Activated CD4-positive, alpha-beta T cell treated with anti-CD3 and anti-CD28 coated beads, Interleukin-2, amount 10 ng/mL, durations not matched to agents 7 days and 5 days (primary cell): ENCODE results near the gene TMEM135. TPM values are rescaled to one million over a fixed set of nuclear protein-coding genes. Genes with fewer than 3 reads are reported as not detected.
"Not testable (repeated sequence)": the region's sequence is repeated elsewhere in the genome, so short reads cannot be mapped to it uniquely, and the experiment has no call there.

Experiments
- CTCF ChIA-PET: fragments of 350-600 bp; sonication (Branson Sonifier 250); formaldehyde crosslinking; loops from one replicate; lab custom pipeline; 2021; ENCODE audit warnings: antibody characterized with exemption; lab: Charles Lee
- POLR2A ChIA-PET: fragments of 350-600 bp; sonication (Branson Sonifier 250); formaldehyde crosslinking; loops from one replicate; lab custom pipeline; 2021; ENCODE audit warnings: antibody characterized with exemption; lab: Charles Lee
- DNase-seq: peaks from one replicate; pipeline ENCODE4 v3.0.0-alpha.2; 2020
- H3K27ac Mint-ChIP-seq: one replicate; pipeline ENCODE4 v1.8.0; 2021; ENCODE audit warnings: mild to moderate bottlenecking, moderate library complexity, mixed read lengths
- H3K27me3 Mint-ChIP-seq: one replicate; pipeline ENCODE4 v1.8.0; 2021; ENCODE audit warnings: mixed read lengths
- H3K36me3 Mint-ChIP-seq: one replicate; pipeline ENCODE4 v1.8.0; 2021; ENCODE audit warnings: low read depth, mixed read lengths
- H3K4me1 Mint-ChIP-seq: one replicate; pipeline ENCODE4 v1.8.0; 2021; ENCODE audit warnings: mixed read lengths
- H3K4me3 Mint-ChIP-seq: one replicate; pipeline ENCODE4 v1.8.0; 2021; ENCODE audit warnings: mild to moderate bottlenecking, moderate library complexity, mixed read lengths
- H3K9me3 Mint-ChIP-seq: one replicate; pipeline ENCODE4 v1.8.0; 2021; ENCODE audit warnings: mixed read lengths
- total RNA-seq, 2 experiments: library from RNA; stranded (reverse); gene quantifications; one replicate each; pipeline ENCODE4 v1.2.3, GENCODE V29; 2021

TMEM135 gene
- total RNA-seq, 2 experiments from 2014 or later, result 32.9 to 33.1 TPM

DNA sequence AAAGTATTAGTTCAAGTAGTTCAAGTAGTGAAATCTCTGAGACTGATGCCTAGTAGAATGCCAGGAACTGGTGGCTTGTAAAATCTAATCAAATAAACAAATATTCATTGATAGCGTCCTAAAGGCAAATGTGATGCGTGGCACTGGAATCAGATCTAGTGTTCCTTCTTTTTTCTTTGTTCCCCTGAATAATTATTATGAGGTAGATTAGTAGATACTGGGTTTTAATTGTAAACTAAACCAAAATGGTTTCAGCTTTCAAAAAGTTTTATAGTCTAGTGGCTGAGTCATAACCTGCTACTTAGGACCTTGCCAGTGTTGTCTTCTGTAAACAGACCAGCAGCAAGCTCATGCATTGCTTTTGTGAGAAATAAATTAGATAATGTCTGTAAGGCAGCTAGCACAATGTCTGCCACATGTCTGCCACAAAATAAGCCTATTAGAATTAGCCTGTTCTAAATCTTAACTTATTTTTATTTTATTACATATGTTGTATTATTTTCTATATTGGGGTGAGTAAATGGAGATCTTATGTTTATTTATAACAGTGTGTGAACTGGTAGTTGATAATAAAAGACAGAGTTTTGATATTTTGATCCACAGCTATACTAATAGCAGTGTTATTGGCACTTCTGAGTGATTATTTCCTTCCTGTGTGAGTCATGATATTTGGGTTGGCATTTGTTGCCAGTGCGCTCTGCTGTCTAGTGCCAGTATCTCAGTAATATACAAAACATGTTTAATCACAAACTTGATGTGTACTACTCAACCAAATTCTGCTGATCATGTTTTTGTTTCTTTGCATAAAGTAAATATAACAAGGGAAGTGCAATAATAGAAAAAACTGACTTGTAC lies 135.7 kb downstream of the TMEM135 start:
- Mint-ChIP-seq H3K9me3 (peaks cover 14% of the 10 kb centered on the region), H3K4me1 (peaks cover 4% of the 10 kb centered on the region), H3K27me3 (no peaks in the 10 kb centered on the region), H3K27ac (no peak overlapping the region), H3K36me3 (peaks cover 14% of the 10 kb centered on the region), H3K4me3 (no peak overlapping the region)
- no peak for DNase-seq
- CTCF ChIA-PET, result interaction anchor here (0.9 kb wide), 1 partner anchor 34 kb away, joined by 4 read pairs; no protein-coding TSS in a partner anchor
- POLR2A ChIA-PET, result no interaction called here

DNA sequence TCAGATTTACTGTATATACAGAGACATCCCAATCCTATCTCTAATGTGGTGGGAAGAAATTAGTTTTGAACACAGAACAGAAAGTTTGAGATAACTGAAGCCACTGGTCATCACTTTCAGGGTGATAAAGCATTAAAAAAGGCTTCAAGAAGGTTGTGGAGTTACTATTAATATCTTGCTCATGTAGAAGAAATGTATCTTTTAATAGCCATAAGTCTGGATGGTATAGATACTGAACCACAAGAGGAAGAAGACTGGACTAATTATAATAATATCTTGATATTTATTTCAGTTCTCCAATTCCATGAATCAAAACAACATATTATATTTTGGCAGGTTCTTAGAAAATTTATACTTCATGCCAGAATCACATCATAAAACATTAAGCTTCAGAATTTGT lies 137.1 kb downstream of the TMEM135 start:
- no peak for DNase-seq
- Mint-ChIP-seq H3K9me3 (peaks cover 8% of the 10 kb centered on the region), H3K4me1 (peaks cover 4% of the 10 kb centered on the region), H3K36me3 (peaks cover 19% of the 10 kb centered on the region), H3K4me3 (no peak overlapping the region), H3K27me3 (no peaks in the 10 kb centered on the region), H3K27ac (no peak overlapping the region)
- CTCF ChIA-PET, result no interaction called here
- POLR2A ChIA-PET, result no interaction called here

DNA sequence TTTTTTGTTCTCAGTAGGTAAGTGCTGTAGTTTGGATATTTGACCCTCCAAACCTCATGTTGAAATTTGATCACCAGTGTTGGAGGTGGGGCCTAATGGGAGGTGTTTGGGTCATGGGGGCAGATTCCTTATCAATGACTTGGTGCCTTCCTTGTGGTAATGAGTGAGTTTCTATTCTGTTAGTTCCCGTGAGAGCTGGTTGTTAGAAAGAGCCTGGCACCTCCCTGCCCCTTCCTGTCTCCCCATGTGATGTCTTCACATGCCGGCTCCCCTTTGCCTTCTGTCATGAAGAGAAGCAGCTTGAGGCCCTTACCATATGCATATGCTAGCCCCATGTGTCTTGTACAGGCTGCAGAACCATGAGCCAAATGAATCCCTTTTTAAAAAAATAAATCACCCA lies 138.3 kb downstream of the TMEM135 start:
- CTCF ChIA-PET, result interaction anchor here (0.5 to 0.6 kb wide), 2 partner anchors 64 to 280 kb away, joined by 3 to 5 read pairs; no protein-coding TSS in a partner anchor
- peaks cover 6% of the 10 kb centered on the region for H3K9me3 Mint-ChIP-seq
- POLR2A ChIA-PET, result no interaction called here
- H3K27ac Mint-ChIP-seq, result no peak overlapping the region
- peaks cover 4% of the 10 kb centered on the region for H3K4me1 Mint-ChIP-seq
- DNase-seq, result no peak
- no peak overlapping the region for H3K4me3 Mint-ChIP-seq
- H3K27me3 Mint-ChIP-seq, result no peaks in the 10 kb centered on the region
- H3K36me3 Mint-ChIP-seq, result peaks cover 19% of the 10 kb centered on the region

DNA sequence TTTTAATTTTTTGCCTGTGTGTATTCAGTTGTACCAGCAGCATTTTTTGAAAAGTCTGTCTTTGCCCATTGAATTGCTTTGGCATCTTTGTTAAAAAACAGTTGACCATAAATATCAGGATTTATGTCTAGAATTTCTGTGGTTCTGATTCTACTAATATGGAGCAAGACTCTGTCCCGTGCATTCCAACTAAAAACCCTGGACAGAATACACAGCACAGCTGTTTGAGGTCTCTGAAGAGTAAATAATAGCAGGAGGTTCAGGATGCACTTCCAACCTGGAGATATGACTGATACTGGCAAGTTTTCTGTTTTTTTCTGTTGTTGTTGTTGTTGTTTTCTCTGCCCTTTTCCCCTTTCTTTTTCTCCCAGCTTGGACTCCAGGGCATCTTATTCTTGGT lies 141.9 kb downstream of the TMEM135 start:
- H3K36me3 Mint-ChIP-seq, result peaks cover 21% of the 10 kb centered on the region
- H3K27ac Mint-ChIP-seq, result no peak overlapping the region
- peaks cover 5% of the 10 kb centered on the region for H3K9me3 Mint-ChIP-seq
- CTCF ChIA-PET, result no interaction called here
- no peak overlapping the region for H3K4me3 Mint-ChIP-seq
- no peak for DNase-seq
- no peaks in the 10 kb centered on the region for H3K4me1 Mint-ChIP-seq
- no peaks in the 10 kb centered on the region for H3K27me3 Mint-ChIP-seq
- POLR2A ChIA-PET, result no interaction called here

DNA sequence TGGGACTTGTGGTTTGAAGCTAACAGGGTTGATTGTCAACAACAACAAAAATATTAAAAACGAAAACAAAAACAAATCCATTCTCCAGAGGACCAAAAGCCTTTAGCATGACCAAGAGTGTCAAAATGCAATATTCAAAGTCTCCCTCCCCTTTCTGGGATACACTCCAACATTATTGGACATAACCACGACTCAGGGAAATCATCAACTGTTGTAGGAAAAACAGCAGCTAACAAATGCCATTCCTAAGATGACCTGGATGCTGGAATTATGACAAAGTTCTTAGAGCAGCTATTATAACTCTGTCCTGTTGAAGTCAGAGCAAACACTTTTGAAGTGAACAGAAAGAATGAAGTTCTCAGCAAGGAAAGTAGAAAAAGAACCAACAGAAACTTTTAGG lies 143.0 kb downstream of the TMEM135 start:
- peaks cover 24% of the 10 kb centered on the region for H3K36me3 Mint-ChIP-seq
- no peak overlapping the region for H3K27ac Mint-ChIP-seq
- CTCF ChIA-PET, result no interaction called here

DNA sequence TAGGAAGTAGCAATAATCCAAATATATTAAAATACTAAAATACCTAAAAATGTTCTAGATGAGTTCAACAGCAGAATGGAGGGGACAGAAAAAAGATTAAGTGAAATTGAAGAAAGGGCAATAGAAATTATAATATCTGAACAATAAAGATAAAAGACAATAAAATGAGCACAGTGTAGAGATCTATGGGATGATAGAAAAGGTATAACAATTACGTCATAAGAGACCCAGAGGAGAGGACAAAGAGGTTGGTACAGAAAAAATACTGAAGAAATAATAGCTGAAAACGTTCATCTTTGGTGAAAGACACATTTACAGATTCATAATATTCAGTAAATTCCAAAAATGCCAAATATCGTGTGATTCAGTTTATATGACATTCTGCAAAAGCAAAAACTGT lies 143.4 kb downstream of the TMEM135 start:
- POLR2A ChIA-PET, result no interaction called here
- no peak for DNase-seq
- H3K27ac Mint-ChIP-seq, result no peak overlapping the region
- H3K4me3 Mint-ChIP-seq, result no peak overlapping the region
- no peaks in the 10 kb centered on the region for H3K4me1 Mint-ChIP-seq
- peaks cover 5% of the 10 kb centered on the region for H3K9me3 Mint-ChIP-seq
- CTCF ChIA-PET, result no interaction called here
- peaks cover 24% of the 10 kb centered on the region for H3K36me3 Mint-ChIP-seq
- no peaks in the 10 kb centered on the region for H3K27me3 Mint-ChIP-seq

More for the DNA sequence above, 143.0 kb downstream of the TMEM135 start:
- POLR2A ChIA-PET, result no interaction called here
- no peak for DNase-seq
- peaks cover 5% of the 10 kb centered on the region for H3K9me3 Mint-ChIP-seq
- no peaks in the 10 kb centered on the region for H3K4me1 Mint-ChIP-seq
- no peak overlapping the region for H3K4me3 Mint-ChIP-seq
- H3K27me3 Mint-ChIP-seq, result no peaks in the 10 kb centered on the region

DNA sequence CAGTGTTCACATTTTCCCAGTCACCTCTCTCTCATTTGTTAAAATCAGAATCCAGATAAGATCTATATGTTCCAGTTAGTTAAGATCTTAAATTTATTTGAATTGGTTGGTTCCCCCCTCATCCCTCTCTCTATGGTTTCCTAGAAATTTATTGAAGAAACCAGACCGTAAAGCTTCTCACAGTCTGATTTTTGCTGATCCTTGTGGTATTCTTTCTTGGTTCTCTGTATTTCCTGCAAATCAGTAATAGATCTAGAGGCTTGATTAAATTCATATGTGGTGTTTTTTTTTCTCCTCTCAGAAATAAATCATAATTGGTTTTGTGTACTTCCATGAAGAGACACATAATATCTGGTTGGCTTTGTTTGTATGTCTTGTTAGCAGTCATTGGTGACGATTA lies 147.5 kb downstream of the TMEM135 start:
- no peaks in the 10 kb centered on the region for H3K27me3 Mint-ChIP-seq
- H3K27ac Mint-ChIP-seq, result no peak overlapping the region
- H3K9me3 Mint-ChIP-seq, result no peaks in the 10 kb centered on the region
- H3K4me3 Mint-ChIP-seq, result no peak overlapping the region
- H3K36me3 Mint-ChIP-seq, result peaks cover 5% of the 10 kb centered on the region
- ChIA-PET POLR2A (no interaction called here), CTCF (interaction anchor here (0.6 kb wide), 1 partner anchor 1106 kb away, joined by 3 read pairs; no protein-coding TSS in a partner anchor)
- no peak for DNase-seq
- H3K4me1 Mint-ChIP-seq, result no peaks in the 10 kb centered on the region

DNA sequence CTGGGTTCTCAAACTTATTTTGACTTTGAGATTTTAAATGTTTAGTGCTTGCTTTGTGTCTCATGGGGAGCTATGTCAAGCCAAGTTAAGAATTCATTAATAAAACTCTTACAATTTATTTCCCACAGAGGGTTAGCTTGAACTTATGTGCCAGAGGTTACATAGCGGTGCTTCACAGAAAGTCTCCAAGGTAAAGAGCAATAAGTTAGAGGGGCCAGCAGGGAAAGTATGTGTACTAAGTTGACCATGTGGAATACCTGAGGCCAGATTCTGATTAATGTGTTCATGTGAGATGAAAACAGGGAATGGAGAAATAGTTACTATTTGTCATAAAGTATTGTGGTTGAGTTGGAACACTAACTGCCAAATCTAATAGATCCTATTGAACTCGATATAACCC lies 149.3 kb downstream of the TMEM135 start:
- no peak for DNase-seq
- Mint-ChIP-seq H3K4me1 (no peaks in the 10 kb centered on the region), H3K27me3 (no peaks in the 10 kb centered on the region), H3K9me3 (no peaks in the 10 kb centered on the region), H3K36me3 (peaks cover 3% of the 10 kb centered on the region), H3K4me3 (no peak overlapping the region), H3K27ac (no peak overlapping the region)
- ChIA-PET CTCF (interaction anchor here (1.0 kb wide), 1 partner anchor 53 kb away, joined by 3 read pairs; no protein-coding TSS in a partner anchor), POLR2A (no interaction called here)

DNA sequence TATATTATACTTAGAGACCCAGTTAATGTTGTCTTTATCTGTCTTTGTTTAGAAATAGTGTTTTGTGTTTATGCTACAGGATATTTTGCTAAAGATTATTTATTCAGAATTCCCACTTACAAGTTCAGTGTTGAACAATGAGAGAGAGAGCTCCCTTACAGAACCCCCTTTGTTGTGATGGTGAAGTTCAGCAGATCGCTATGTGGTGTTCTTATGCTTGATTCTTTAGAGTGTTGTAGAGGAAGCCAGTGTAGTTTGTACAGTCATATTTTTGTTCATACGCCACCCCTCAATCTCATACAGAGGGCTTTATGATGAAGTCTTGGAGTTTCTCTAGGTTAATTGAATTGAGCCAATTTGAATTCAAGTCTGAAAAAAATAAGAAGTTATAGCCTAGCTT lies 150.2 kb downstream of the TMEM135 start:
- no peak for DNase-seq
- CTCF ChIA-PET, result no interaction called here
- no peaks in the 10 kb centered on the region for H3K9me3 Mint-ChIP-seq
- no peaks in the 10 kb centered on the region for H3K27me3 Mint-ChIP-seq
- POLR2A ChIA-PET, result no interaction called here
- peaks cover 3% of the 10 kb centered on the region for H3K36me3 Mint-ChIP-seq
- no peak overlapping the region for H3K27ac Mint-ChIP-seq
- no peaks in the 10 kb centered on the region for H3K4me1 Mint-ChIP-seq
- H3K4me3 Mint-ChIP-seq, result no peak overlapping the region

DNA sequence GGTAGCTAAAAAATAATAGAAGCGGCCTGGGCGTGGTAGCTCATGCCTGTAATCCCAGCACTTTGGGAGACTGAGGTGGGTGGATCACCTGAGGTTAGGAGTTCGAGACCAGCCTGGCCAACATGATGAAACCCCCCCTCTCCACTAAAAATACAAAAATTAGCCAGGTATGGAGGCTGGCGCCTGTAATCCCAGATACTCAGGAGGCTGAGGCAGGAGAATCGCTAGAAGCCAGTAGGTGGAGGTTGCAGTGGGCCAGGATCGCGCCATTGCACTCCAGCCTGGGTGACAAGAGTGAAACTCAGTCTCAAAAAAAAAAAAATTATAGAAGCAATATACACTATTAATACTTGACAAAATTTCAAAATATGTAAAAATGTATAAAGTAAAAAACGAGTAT lies 150.7 kb downstream of the TMEM135 start:
- DNase-seq, H3K27ac Mint-ChIP-seq, H3K4me3 Mint-ChIP-seq, H3K36me3 Mint-ChIP-seq, H3K4me1 Mint-ChIP-seq, H3K27me3 Mint-ChIP-seq, CTCF ChIA-PET, POLR2A ChIA-PET, H3K9me3 Mint-ChIP-seq: not testable (repeated sequence)

DNA sequence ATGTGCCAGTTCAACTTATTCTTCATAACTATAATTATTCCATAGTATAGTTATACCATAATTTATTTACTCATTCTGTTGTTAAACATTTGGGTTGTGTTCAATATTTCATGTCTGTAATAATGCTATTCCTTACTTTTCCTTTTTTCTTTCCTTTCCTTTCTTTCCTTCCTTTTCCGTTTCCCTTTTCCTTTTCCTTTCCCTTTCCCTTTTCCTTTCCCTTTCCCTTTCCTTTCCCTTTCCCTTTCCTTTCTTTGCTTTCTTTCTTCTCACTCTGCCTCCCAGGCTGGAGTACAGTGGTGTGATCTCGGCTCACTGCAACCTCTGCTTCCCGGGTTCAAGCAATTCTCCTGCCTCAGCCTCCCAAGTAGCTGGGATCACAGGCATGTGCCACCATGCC lies 151.2 kb downstream of the TMEM135 start:
- POLR2A ChIA-PET, CTCF ChIA-PET, H3K27me3 Mint-ChIP-seq, H3K36me3 Mint-ChIP-seq, H3K4me3 Mint-ChIP-seq, H3K9me3 Mint-ChIP-seq, H3K27ac Mint-ChIP-seq, H3K4me1 Mint-ChIP-seq, DNase-seq: not testable (repeated sequence)

DNA sequence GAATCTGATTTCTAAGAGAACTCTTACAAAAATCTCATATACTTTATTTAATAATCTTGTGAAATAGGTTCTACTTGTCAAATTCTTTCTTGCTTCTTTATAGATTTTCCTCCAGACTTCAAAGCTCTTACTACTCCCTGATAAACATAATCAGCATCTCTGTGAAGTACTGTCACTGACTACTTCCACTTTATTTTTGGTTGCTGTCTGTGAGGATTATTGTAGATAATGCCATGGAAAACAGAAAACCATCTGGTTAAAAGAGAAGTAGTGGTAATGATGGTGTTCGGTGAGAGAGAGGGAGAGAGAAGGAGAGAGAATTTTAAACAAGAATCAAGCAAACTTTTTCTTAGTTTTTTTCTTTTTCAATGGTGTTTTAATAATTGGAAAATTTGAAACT lies 152.3 kb downstream of the TMEM135 start:
- H3K27me3 Mint-ChIP-seq, result no peaks in the 10 kb centered on the region
- no peaks in the 10 kb centered on the region for H3K9me3 Mint-ChIP-seq
- CTCF ChIA-PET, result no interaction called here
- POLR2A ChIA-PET, result no interaction called here
- no peaks in the 10 kb centered on the region for H3K4me1 Mint-ChIP-seq
- H3K27ac Mint-ChIP-seq, result no peak overlapping the region
- no peak for DNase-seq
- peaks cover 5% of the 10 kb centered on the region for H3K36me3 Mint-ChIP-seq
- H3K4me3 Mint-ChIP-seq, result no peak overlapping the region

DNA sequence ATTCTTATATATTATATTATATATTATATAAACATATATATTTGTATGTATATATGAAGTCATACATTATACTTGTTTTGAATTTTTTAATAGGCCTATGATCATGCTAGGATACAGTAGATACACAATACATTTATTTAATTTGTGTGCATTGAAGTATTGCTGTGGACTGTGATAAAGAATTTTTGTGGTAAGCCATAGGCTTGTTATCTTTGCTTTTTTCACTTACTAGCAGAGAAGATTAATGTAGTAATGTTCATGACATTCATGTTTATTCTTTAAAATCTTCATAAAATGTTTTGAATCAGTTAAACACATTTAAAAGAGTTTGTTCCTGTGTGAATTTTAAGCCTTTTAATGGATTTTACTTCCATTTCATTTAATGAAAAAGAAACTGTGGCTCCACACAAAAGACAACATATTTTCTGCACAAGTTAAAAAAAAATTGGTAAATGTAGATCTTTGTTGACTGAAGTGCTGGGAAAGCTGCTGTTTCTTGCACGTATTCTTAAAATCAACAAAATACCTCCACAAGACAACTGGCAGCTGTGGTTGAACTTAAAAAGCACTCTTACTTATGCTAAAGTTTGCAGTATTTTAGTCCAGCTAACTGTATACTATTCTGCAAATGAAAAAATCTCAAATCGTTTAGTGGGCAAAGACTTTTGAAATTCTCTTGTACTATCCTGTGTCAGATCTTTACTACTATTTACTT lies 156.2 kb downstream of the TMEM135 start:
- POLR2A ChIA-PET, result no interaction called here
- no peak for DNase-seq
- H3K27ac Mint-ChIP-seq, result no peak overlapping the region
- H3K4me3 Mint-ChIP-seq, result no peak overlapping the region
- H3K9me3 Mint-ChIP-seq, result no peaks in the 10 kb centered on the region
- CTCF ChIA-PET, result no interaction called here
- H3K36me3 Mint-ChIP-seq, result peaks cover 2% of the 10 kb centered on the region
- no peaks in the 10 kb centered on the region for H3K27me3 Mint-ChIP-seq
- no peaks in the 10 kb centered on the region for H3K4me1 Mint-ChIP-seq
